Smooth muscle cell of the brain vasculature (primary cell): Measurements from ENCODE around the gene NDUFB10.
"Not testable (repeated sequence)": the region's sequence is repeated elsewhere in the genome, so short reads cannot be mapped to it uniquely, and the experiment has no call there.

ENCODE experiments used
- DNase-seq: peaks from one replicate; pipeline ENCODE4 v3.0.0-alpha.2; 2012; ENCODE audit warnings: low read depth, low spot score

Gene NDUFB10

GRCh38 chr16:1959269-1960039, at the start of gene NDUFB10:
TSS of gene NDUFB10 (plus strand) at chr16:1959538. CDS start at chr16:1959625, 87 bp downstream.
- DNase-seq = no peak

DNA sequence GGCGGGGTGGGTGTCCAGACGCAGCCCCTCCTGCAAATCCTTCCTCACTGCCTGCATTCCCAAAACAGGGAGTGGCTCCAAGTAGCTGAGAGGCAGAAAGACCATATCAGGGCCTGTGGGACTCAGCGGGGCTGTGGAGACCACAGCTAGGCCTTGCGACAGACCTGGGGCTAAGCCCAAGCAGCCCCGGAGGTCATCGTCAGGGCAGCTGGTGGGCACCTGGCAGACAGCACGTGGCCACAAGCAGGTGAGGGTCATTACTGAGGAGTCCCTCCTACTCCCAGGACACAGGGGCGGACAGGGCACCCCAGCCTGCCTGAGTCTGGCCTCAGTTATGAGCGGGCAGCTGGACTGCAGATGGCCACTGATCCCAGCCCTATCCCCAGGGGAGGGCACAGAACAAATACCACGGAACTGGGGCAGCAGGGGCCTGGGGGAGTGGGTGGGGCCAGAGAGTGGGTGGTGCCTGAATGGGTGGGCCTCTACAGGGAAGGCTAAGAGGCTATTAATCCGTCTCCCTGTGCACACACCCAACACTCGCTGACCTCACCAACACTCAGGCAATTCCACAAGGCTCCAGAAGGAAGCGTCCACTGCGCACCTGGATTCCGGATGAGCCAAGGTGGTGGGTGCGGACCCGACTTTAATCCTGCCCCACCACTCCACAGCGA, 49.6 kb upstream of the NDUFB10 start:
- no peak for DNase-seq

DNA sequence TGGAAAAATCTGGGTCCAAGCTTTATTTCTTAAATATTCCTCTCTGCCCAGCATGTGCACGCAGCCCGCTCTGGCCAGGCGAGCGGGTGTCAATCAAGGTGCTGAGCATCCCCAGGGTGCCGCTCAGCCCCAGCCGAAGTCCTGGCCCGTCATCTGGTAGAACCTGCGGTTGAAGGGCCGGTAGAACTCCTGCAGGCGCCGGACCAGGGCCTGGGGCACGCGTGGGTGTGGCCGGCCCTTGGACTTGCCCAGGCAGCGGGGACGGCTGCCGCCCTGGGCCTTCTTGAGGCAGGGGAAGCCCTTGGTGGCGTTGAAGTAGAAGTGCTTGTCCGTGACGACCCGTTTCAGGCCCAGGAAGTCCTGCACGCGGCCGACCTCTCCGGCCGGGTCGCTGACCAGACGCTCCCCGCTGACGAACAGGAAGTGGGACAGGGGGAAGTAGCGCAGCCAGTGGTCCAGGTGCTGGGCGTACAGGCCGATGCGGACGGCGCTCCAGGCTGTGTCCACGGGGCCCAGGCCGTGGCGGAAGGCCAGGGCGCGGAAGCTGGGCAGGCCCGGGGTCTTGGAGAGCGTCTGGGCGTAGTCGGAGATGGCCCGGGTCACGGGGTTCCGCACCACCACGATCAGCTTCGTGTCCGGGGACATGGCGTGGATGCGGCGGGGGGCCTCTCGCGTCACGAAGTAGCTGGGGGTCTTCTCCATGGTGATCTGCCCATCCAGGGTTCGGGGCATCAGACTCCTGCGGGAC, 47.7 kb upstream of the NDUFB10 start:
- no peak for DNase-seq

DNA sequence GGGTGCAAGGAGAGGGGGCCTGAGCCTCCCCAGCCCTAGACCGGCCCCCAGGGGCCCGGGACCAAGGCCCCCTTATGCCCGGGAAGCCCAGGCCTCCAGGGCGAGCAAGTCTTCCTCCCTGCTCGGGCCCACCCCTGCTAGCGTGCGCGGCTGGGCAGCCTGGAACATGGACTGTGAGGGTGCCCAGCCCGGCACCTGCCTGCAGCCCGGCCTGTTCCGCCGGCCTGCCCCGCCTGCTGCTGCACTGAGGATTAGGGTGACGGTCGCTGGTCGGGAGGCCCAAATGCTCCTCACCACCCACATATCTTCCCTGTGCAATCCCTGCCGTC, 47.2 kb upstream of the NDUFB10 start:
- DNase-seq = no peak

DNA sequence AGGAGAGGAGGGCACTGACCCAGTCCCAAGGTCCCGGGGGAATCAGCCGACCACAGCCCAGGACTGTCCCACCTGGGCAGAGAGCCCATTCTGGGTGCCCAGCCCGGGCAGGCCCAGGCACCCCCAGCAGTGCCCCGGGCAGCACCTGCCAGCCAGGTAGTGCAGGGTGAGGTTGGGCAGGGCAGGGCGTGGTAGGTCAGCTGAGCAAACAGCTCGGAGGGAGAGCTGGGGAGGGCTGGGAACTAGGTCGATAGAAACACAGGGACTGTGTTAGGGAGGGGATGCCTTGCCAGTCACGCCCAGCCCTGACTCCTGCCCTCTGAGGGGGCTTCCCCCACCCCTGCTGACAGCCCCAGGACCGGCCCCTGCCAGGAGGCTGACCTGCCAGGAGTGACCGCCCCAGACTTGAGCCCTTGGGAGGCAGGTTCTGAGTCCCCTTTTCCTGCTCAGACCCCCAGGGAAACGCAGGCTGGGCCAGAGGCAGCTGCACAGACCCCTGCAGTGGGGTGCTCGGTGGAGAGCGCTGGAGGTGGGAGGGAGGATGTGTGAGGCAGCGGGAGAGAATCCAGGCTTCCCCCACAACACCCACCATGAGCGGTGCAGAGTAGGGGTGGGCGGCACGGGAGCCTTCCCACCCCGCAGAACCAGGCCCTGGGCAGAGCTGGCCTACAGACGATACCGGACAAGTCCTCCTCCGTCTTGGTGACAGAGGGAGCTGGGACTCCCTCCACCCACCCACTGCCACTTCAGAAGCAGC, 45.8 kb upstream of the NDUFB10 start:
- no peak for DNase-seq

DNA sequence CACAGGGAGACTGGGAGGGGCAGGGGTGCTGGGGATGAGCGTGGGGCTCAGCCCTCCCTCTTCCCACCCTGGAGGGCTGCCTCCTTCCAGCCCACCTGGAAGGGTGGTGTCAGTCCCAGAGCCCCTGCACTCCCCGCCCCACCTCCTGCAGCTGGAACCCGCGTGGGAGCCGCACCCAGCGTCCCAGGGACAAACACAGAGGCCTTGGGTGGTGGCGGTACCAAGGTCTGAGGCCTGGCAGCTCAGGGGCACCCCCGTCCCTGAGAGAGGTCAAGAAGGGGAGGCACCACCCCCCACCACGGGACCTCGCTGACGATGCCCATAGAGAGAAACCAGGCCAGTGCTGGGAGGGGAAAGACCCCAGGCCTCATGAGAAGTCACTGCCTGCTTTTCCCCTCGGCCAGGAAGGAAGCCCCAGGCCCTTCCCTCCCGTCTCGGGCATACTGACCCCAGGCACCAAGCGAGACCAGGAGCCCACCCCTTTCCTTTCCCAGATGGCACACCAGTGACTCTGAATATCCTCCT, 45.2 kb upstream of the NDUFB10 start:
- DNase-seq = no peak

GRCh38 chr16:1914988-1915387, 44.4 kb upstream of the NDUFB10 start:
- no peak for DNase-seq

- no peak for DNase-seq
Observed at GRCh38 chr16:1915732-1916639, 43.4 kb upstream of the NDUFB10 start.

GRCh38 chr16:1916640-1916990, 42.7 kb upstream of the NDUFB10 start:
- DNase-seq = no peak

- no peak for DNase-seq
Observed at GRCh38 chr16:1917056-1917664, 42.2 kb upstream of the NDUFB10 start.

DNA sequence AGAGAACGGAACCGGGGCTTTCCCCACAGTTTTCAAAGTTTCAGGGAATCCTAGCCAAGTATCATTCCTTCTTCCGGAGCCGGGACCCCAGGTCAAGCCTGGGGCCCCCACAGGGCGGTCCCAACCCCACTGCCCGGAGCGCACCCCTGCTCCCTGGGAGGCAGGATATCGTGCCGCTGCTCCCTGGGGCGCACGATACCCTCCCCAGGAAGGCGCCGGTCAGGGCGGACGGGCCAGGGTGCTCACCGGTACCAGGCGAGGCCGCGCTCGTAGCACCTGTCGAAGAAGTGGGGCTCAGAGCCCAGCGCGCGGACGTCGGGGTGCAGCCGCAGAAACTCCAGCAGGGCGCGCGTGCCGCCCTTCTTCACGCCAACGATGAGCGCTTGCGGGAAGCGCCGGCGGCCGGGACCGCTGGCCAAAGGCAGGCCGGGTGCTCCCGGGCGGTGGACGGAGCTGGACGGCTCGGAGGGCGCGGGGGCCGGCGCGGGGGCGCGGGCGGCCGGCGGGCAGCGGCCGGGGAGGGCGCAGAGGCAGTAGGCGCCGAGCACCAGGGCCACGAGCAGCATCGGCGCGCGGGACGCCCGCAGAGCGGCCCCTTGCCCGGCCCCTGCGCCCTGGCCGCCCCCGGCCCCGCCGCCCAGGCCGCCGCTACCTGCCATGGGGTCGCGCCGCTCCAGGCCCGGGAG, 41.5 kb upstream of the NDUFB10 start:
- no peak for DNase-seq

GRCh38 chr16:1918351-1919326, 40.7 kb upstream of the NDUFB10 start, which contains the start of gene HS3ST6:
TSS of gene HS3ST6 (minus strand) at chr16:1918415. CDS start at chr16:1918323, 92 bp downstream.
- no peak for DNase-seq

- no peak for DNase-seq
Observed at GRCh38 chr16:1919327-1919998, 39.9 kb upstream of the NDUFB10 start.

DNA sequence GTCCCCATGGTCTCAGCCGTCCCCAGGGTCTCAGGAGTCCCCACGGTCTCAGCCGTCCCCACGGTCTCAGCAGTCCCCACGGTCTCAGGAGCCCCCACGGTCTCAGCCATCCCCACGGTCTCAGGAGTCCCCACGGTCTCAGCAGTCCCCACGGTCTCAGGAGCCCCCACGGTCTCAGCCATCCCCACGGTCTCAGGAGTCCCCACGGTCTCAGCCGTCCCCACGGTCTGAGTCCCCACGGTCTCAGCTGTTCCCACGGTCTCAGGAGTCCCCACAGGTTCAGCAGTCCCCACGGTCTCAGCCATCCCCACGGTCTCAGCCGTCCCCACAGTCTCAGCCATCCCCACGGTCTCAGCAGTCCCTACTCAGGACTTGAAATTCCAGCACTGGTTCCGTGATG, 39.2 kb upstream of the NDUFB10 start:
- not testable (repeated sequence) for DNase-seq

DNA sequence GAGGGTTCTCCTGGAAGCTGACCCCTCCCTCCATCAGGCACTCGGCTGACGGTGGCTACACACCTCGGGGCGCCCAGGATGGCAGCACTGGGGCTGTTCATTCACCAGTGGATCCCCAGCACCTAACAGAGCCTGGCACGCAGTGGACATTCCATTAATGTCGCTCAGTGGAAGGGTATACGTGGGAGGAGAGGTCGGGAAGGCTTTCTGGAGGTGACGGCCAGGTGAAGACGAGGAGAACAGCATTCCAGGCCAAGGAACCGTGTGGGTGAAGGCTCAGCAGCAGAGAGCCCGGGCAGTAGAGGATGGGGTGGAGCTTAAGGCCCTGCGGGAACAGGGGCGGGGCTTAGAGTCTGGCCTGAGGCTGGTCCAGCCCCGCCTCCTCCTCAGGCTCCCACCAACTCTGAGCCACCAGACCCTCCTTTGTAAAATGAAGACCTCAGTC, 38.6 kb upstream of the NDUFB10 start:
- no peak for DNase-seq

GRCh38 chr16:1922357-1922756, 37.0 kb upstream of the NDUFB10 start:
- DNase-seq = no peak

DNA sequence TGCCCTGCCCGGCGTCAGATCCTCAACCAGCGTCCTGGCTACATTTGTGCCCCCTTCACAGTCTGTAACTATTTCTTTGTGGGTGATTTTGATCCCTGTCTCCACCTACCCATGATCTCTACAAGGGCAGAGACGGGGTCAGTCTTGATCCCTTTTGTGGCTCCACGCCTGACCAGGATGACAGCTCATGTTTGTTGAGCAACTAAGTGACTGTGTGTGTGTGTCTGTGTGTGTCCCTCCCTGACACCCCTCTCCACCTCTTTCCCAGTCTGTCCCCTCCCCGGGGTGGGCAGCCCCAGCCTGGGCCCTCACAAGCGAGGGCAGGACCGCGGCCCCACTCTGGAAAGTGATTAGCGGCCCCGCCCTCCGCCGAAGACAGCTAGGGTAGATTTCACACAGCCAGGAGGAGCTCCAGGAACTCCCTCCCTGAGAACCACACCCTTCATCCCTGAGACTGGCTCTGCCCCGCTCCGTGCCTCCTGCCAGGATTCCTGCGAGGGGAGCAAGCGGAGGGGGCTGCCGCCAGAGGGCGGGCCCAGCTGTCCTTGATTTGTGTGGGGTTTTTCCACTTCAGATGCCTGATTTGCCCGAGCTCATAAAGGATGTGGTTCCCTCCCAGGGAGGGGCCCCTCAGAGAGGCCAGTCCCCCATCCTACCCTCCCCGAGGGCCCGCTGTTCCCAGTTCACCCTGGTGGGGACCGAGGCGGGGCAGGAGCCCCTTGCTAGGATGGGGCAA, 35.9 kb upstream of the NDUFB10 start:
- no peak for DNase-seq
